GM21529 (cell line): Measurements from ENCODE around the gene INO80.

Source experiments
- ATAC-seq: cut with Tn5 transposase; IDR thresholded peaks from one replicate; pipeline ENCODE4 v1.9.1; 2021; ENCODE audit not compliant: unreplicated experiment

The INO80 gene

DNA sequence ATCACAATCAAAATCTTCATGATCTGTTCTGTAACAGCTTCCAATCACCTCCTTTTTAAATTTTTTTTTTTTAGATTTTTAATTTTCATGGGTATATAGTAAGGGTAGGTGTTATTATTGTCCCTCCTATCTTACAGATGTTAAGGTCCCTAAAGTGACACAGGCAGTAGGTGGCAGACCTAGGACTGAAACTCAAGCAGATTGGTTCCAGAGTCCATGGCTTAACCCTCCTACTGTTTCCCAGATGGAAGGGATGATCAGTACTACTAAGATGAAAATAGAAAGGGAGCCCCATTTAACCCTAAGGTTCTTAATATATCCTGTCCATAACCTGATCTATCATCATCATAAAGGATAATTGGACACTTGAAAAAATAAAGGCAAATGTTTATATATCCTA, 105.7 kb downstream of the INO80 start:
- no peak for ATAC-seq

DNA sequence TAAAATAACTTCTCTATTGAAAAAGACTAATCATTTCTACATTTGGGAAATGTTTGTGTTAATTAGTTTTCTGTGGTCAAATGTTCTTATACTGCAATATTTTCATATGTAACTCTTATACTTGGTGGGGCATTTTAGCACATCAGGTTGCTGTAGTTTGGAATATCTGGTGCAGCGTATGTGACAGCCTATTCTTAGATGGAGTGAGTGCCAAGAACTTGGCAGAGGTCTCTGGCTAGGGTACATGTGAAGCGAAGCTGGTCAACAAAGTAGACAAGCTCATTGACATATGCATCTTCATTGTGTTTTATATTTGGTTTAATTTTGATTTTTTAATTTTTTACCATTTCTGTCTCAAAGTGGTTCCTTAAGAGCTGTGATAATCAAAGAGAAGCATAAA, 109.6 kb downstream of the INO80 start:
- no peak for ATAC-seq

- ATAC-seq = no peak
Measured at GRCh38 chr15:41004490-41004889, 111.6 kb downstream of the INO80 start.

DNA sequence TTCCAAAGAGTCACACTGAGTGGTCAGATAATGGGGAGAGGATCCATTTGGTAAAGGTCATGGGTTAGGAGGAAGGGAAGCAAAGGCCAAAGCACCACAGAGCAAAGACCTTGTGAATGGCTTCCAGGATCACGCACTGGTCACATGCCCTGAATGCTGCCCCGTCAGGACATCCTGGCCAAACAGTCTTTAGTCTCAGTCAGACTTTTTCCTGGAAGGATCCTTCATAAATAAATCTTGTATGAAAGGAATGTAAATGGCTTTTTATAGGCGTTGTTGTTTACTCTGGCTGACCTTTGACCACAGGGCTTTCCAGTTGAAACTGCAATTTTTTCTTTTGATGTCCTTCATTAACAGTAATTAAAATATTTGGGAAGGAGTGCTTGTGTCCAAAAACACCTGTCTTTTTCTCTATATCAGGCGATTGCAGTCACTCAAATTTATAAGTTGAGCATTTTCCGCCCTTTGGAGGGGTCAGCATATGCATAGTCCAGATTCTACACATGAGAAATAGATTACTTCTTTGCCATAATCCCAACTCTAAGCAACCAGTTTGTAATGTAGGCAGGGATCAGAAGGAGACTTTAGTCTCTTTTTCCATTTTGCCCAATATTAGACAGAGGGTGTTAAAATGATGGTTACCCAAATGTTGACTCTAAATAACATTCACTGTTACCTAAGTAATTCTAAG, 114.4 kb downstream of the INO80 start:
- no peak for ATAC-seq

DNA sequence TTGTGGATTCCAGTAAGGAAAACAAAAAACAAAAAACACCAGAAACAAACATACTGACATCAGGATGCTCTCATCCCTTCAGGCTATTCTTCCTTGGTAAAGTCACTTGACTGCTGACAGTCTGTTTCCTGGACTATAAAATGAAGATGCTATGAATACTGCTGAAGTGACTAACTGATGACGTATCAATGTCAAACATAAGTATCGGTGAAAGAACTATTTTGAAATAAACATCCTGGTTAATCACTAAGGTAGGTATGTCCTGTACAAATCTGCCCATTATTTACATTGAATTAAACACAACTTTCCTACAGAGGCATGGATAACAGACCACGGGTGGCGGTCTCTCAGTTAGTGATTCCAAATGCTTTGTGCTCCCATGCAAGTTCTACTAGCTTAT, 116.9 kb downstream of the INO80 start:
- ATAC-seq = no peak

- ATAC-seq = no peak
Measured at GRCh38 chr15:40995656-40996055, 120.4 kb downstream of the INO80 start.

DNA sequence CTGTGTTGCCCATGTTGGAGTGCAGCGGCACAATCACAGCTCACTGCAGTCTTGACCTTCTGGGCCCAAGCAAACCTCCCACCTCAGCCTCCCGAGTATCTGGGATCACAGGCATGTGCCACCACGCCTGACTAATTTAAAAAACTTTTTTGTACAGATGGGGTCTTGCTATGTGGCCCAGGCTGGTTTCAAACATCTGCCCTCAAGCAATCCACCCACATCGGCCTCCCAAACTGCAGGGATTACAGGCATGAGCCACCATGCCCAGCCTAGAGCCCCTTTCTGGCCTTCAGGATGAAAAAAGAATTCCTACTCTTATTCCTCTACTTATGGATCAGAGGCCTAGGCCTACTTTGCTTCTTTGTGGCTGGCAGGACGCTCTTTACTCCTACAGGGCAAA, 123.3 kb downstream of the INO80 start:
- ATAC-seq = no peak

DNA sequence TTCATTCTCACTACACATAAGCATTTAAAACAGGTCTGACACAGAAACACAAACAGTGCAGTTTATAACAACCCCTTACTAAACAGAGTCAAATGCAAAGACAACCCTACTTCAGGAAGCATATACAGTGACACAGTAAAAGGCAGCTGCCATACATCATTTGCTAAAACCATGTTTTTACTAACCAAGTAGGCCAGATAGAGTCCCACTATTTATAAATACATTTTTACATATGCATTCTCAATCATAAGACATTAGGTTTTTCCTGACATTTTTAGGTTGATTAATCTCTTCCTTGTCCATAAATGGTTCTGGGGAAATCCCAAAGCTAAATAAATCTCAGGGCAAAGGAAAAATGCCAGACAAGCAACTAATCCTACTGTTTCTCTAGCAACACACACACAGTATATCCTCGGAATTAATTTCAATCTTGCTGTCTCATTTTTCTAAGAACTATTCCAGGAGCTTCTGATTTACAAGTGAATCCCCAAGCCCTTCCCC, 123.8 kb downstream of the INO80 start:
- no peak for ATAC-seq

- ATAC-seq = no peak
Measured at GRCh38 chr15:40991355-40991754, 124.7 kb downstream of the INO80 start.

DNA sequence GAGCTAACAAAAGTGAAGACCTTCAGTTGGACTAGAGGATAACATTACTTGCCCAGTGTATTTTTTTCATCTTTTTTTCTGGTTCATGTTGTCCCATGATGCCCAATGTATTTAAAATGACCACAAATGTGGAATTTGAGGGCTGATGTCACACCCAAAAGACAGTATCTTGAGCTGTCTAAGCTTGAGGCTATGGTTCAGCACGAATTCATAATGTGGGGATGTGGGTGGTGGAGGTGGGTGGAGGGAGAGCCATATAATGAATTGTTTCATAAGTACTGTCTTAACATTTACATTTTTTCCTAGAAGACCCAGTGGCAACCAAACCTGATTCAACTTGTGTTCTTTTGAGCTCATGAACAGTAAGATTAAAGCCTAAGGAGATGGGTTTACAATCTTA, 125.3 kb downstream of the INO80 start:
- ATAC-seq = no peak

- ATAC-seq = no peak
Measured at GRCh38 chr15:40990080-40990479, 126.0 kb downstream of the INO80 start.

DNA sequence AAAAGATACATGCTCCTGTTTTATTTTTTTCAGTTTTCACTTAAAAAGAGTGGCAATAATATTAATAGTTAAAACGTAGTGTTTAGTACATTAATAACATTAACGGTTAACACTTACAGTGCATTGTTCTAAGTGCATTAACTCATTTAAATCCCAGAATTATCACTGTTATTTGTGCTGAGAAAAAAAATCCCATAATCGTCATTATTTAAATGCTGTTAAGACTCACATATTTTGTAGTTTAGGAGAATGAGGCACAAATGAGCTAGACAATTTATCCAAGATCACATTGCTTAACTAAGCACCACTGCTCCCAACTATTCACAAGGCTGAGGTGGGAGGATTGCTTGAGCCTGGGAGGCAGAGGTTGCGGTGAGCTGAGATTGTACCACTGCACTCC, 127.9 kb downstream of the INO80 start:
- ATAC-seq = no peak

- ATAC-seq = no peak
Measured at GRCh38 chr15:40986820-40987219, 129.3 kb downstream of the INO80 start.

- no peak for ATAC-seq
Measured at GRCh38 chr15:40985541-40986330, 130.3 kb downstream of the INO80 start.

DNA sequence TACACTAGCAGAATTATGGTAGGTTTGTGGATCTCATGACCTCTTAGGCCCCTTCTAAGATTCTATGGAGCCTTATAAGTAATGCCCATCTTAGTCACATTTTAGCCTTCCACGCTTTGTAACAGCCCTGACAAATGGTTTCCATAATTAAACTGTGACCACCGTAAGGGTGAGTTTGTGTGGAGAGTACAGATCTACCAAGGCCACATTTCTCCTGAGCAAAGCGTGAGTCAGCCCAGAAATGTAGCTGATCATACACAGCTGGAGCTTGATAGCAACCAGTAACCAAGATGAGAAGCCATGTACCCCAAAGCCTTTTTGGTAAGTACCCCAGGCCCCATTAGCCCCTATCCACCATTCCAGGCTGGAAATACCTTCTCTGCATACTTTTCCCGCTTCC, 131.1 kb downstream of the INO80 start:
- no peak for ATAC-seq

- no peak for ATAC-seq
Measured at GRCh38 chr15:40984406-40984805, 131.7 kb downstream of the INO80 start.

GRCh38 chr15:40982855-40983254, 133.2 kb downstream of the INO80 start:
- ATAC-seq = no peak

DNA sequence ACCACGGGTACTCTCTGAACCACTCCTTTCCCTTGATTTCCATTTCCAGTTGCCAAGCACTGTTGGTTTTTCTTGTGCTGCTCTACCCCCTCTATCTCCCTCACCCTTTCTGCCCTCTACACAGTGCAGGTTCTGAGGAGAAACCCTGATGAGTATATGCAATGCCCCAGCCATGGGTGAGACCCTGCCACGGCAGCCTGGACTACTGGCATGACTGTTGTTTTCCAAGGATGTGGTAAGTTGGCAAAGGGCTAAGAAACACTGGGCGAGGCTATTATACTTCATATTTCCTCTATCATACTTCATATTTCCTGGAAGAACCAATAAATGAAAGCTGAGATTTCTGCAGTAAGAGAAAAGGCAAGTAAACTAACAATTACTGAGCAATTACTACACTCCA, 134.9 kb downstream of the INO80 start:
- ATAC-seq = no peak

GRCh38 chr15:40978562-40978961, 137.5 kb downstream of the INO80 start:
- ATAC-seq = no peak

- no peak for ATAC-seq
Measured at GRCh38 chr15:40978141-40978540, 137.9 kb downstream of the INO80 start.

DNA sequence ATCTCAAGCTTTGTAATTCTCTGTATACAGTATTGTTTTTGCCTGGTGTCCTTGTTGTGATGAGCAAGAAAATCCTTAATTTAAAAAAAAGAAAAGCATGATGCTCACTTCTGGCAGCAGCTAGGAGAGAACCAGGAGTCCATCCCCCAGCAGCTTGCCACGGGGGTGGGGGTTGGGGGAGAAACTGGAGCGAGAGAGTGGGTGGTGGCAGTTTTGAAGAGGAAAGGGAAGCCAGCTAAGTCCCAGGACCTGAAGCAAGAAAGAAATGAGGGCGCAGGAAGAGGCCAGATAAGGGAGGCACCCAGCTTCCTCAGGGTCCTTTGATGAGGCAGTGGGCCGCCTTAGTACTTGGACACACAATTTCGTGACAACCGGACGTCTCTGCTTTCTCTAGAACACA, 139.3 kb downstream of the INO80 start:
- no peak for ATAC-seq

- no peak for ATAC-seq
Measured at GRCh38 chr15:40974879-40975278, 141.2 kb downstream of the INO80 start.
